PC-3 (cell line): Measurements from ENCODE around the gene ARHGEF6. TPM values are rescaled to one million over a fixed set of nuclear protein-coding genes. Genes with fewer than 3 reads are reported as not detected.

Experiments
- ATAC-seq: fragments of 200-7000 bp; cut with Tn5 transposase; 2 replicates; pipeline ENCODE4 v1.9.1; 2020; ENCODE audit warnings: mild to moderate bottlenecking, moderate library complexity
- Bru-seq: library from RNA; stranded (reverse); fragments of 400-500 nt; gene quantifications from one replicate; lab custom pipeline; 2021; lab: Mats Ljungman, UMichigan
- BruChase-seq, 2 experiments: library from RNA; stranded (reverse); fragments of 400-500 nt; gene quantifications; one replicate each; lab custom pipeline; 2021; lab: Mats Ljungman, UMichigan
- BruUV-seq: library from RNA; stranded (reverse); fragments of 400-500 nt; replicated peaks from 2 replicates; lab custom pipeline; 2021; lab: Mats Ljungman, UMichigan
- CTCF ChIA-PET: fragments of 300-600 bp; sonication (Branson Sonifier 250); formaldehyde crosslinking; loops from one replicate; lab custom pipeline; 2022; ENCODE audit warnings: antibody characterized with exemption; lab: Charles Lee
- POLR2A ChIA-PET: fragments of 300-600 bp; sonication (Branson Sonifier 250); formaldehyde crosslinking; loops from one replicate; lab custom pipeline; 2022; ENCODE audit warnings: antibody characterized with exemption; ENCODE audit not compliant: unreplicated experiment; lab: Charles Lee
- DNase-seq: peaks from one replicate; pipeline ENCODE4 v3.0.0-alpha.2; 2015
- H2AFZ ChIP-seq: fragments of 300-600 bp; sonication (generic); 2 replicates; pipeline ENCODE4 v1.6.0; 2016; ENCODE audit warnings: antibody characterized with exemption, low read length
- H3F3A ChIP-seq: fragments of 300-600 bp; sonication (generic); one replicate; pipeline ENCODE4 v1.6.0; 2017; ENCODE audit warnings: antibody characterized with exemption, low read length, control low read depth, mild to moderate bottlenecking; ENCODE audit not compliant: unreplicated experiment
- H3K27ac ChIP-seq: fragments of 300-600 bp; sonication (generic); 2 replicates; pipeline ENCODE4 v1.5.1; 2016; ENCODE audit warnings: mild to moderate bottlenecking, low read length
- H3K27me3 ChIP-seq: fragments of 300-600 bp; sonication (generic); 2 replicates; pipeline ENCODE4 v1.6.1; 2016; ENCODE audit warnings: low read length, mixed read lengths
- H3K36me3 ChIP-seq: fragments of 300-600 bp; sonication (generic); 2 replicates; pipeline ENCODE4 v1.6.1; 2016; ENCODE audit warnings: low read depth, mixed run types, low read length, mixed read lengths
- H3K4me1 ChIP-seq: fragments of 300-600 bp; sonication (generic); 2 replicates; pipeline ENCODE4 v1.5.1; 2016; ENCODE audit warnings: low read length; ENCODE audit not compliant: insufficient read depth
- H3K4me2 ChIP-seq: fragments of 300-600 bp; sonication (generic); 2 replicates; pipeline ENCODE4 v1.6.0; 2016; ENCODE audit warnings: low read length
- H3K4me3 ChIP-seq: fragments of 300-600 bp; sonication (generic); 2 replicates; pipeline ENCODE4 v1.5.1; 2016; ENCODE audit warnings: mild to moderate bottlenecking, low read length, mixed read lengths
- H3K79me2 ChIP-seq: fragments of 300-600 bp; sonication (generic); 2 replicates; pipeline ENCODE4 v1.6.1; 2017; ENCODE audit warnings: low read length, mixed read lengths
- H3K9ac ChIP-seq: fragments of 300-600 bp; sonication (generic); 2 replicates; pipeline ENCODE4 v1.6.0; 2016; ENCODE audit warnings: mild to moderate bottlenecking, low read length
- H3K9me2 ChIP-seq: fragments of 300-600 bp; sonication (generic); replicated peaks from 2 replicates; pipeline ENCODE4 v1.6.1; 2016; ENCODE audit warnings: mixed run types, low read length, mixed read lengths
- H3K9me3 ChIP-seq: fragments of 300-600 bp; sonication (generic); 2 replicates; pipeline ENCODE4 v1.6.1; 2016; ENCODE audit warnings: low read length, mixed read lengths
- H4K20me1 ChIP-seq: fragments of 300-600 bp; sonication (generic); 2 replicates; pipeline ENCODE4 v1.6.1; 2016; ENCODE audit warnings: low read length, mixed read lengths
- EZH2 ChIP-seq: fragments of 300-600 bp; sonication (generic); IDR thresholded peaks from one replicate; pipeline ENCODE4 v1.6.1; 2017; ENCODE audit warnings: antibody characterized with exemption, mild to moderate bottlenecking, low read length; ENCODE audit not compliant: unreplicated experiment
- EZH2phosphoT487 ChIP-seq: fragments of 300-600 bp; sonication (generic); IDR thresholded peaks from 2 replicates; pipeline ENCODE4 v1.6.1; 2018; ENCODE audit warnings: mild to moderate bottlenecking, antibody characterized with exemption, low read length, borderline replicate concordance
- intact Hi-C: fragments of 100-400 bp; cut with micrococcal nuclease; formaldehyde crosslinking; loops from 2 replicates; pipeline ENCODE4 v1.9.0; 2023
- long read RNA-seq: library from polyadenylated mRNA; unstranded; transcript quantifications from one replicate; pipeline ENCODE4 v2.0.0, GENCODE V29; 2021; ENCODE audit not compliant: unreplicated experiment
- total RNA-seq: library from RNA; depleted of rRNA; stranded (reverse); fragments of >200 nt; gene quantifications from 2 replicates; pipeline ENCODE4 v1.2.3, GENCODE V29; 2014; rRNA removed
- TF ChIP-seq, protein P1 (sequence below): fragments of 300-600 bp; sonication (generic); conservative IDR thresholded peaks from 2 replicates; pipeline ENCODE4 v1.5.1; 2017; ENCODE audit warnings: antibody characterized with exemption, low read depth, mild to moderate bottlenecking, low read length

ARHGEF6 gene, protein sequence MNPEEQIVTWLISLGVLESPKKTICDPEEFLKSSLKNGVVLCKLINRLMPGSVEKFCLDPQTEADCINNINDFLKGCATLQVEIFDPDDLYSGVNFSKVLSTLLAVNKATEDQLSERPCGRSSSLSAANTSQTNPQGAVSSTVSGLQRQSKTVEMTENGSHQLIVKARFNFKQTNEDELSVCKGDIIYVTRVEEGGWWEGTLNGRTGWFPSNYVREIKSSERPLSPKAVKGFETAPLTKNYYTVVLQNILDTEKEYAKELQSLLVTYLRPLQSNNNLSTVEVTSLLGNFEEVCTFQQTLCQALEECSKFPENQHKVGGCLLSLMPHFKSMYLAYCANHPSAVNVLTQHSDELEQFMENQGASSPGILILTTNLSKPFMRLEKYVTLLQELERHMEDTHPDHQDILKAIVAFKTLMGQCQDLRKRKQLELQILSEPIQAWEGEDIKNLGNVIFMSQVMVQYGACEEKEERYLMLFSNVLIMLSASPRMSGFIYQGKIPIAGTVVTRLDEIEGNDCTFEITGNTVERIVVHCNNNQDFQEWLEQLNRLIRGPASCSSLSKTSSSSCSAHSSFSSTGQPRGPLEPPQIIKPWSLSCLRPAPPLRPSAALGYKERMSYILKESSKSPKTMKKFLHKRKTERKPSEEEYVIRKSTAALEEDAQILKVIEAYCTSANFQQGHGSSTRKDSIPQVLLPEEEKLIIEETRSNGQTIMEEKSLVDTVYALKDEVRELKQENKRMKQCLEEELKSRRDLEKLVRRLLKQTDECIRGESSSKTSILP
- total RNA-seq (2.1 and 3.3 TPM in 2 replicates), Bru-seq, nascent RNA (percentile 39 among the genes with signal in this experiment), BruChase-seq, experiment 1, labeled RNA remaining after a 6-hour chase (percentile 38 among the genes with signal in this experiment), BruChase-seq, experiment 2, labeled RNA remaining after a 2-hour chase (percentile 46 among the genes with signal in this experiment)
- long read RNA-seq, full-length matches to known transcripts = 8 of 29 reads
- long read RNA-seq, partial matches to known transcripts = 7 of 29 reads
- long read RNA-seq, other reads (novel, unspliced or antisense) = 14 of 29 reads

DNA sequence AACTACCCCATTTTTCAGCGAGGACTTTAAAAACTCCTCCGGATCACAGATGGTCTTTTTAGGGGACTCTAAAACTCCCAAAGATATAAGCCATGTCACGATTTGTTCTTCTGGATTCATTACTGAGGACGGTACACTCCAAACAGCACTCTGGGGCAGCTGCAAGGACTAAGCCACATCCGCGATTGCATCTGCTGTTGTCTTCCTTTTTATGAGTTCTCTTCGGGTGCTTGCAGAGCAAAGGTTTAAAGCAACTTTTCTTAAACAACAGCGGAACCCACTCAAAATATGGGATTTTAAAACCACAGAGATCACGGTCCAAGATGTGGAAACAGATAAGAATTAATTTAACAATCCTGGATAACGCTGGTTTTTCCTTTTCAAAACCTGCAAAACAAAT, at the start of gene ARHGEF6:
TSS of gene ARHGEF6 (minus strand) at position 170 of the 400 bp plus-strand sequence. CDS start at position 120, 50 bp downstream.
- H3K4me1 ChIP-seq = peaks cover 45% of the 10 kb centered on the region
- H3K36me3 ChIP-seq = no peaks in the 10 kb centered on the region
- TF ChIP-seq EZH2 = no peak
- TF ChIP-seq, protein P1, sequence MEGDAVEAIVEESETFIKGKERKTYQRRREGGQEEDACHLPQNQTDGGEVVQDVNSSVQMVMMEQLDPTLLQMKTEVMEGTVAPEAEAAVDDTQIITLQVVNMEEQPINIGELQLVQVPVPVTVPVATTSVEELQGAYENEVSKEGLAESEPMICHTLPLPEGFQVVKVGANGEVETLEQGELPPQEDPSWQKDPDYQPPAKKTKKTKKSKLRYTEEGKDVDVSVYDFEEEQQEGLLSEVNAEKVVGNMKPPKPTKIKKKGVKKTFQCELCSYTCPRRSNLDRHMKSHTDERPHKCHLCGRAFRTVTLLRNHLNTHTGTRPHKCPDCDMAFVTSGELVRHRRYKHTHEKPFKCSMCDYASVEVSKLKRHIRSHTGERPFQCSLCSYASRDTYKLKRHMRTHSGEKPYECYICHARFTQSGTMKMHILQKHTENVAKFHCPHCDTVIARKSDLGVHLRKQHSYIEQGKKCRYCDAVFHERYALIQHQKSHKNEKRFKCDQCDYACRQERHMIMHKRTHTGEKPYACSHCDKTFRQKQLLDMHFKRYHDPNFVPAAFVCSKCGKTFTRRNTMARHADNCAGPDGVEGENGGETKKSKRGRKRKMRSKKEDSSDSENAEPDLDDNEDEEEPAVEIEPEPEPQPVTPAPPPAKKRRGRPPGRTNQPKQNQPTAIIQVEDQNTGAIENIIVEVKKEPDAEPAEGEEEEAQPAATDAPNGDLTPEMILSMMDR = no peak
- no peak for TF ChIP-seq EZH2phosphoT487
- DNase-seq (peak; percentile 21), ATAC-seq (peak; percentile 39)
- H3K4me3 ChIP-seq = peak within 1 kb of the TSS; percentile 58
- no peaks in the 10 kb centered on the region for H3K79me2 ChIP-seq
- intact Hi-C loops = loop anchor here (5.0 kb wide), 1 partner anchor 68 kb away; no protein-coding TSS in a partner anchor
- H4K20me1 ChIP-seq = no peaks in the 10 kb centered on the region
- H3K9me2 ChIP-seq = no peaks in the 10 kb centered on the region
- CTCF ChIA-PET = no interaction called here
- peak within 1 kb of the TSS; percentile 85 for H3K4me2 ChIP-seq
- H3K9me3 ChIP-seq = no peaks in the 10 kb centered on the region
- H3K9ac ChIP-seq = no peak within 1 kb of the TSS
- POLR2A ChIA-PET = no interaction called here
- H3K27ac ChIP-seq = peak within 1 kb of the TSS; percentile 55
- peaks cover 6% of the 10 kb centered on the region for H3F3A ChIP-seq
- H3K27me3 ChIP-seq = no peaks in the 10 kb centered on the region
- no TSS peak for BruUV-seq
- H2AFZ ChIP-seq = peak within 1 kb of the TSS; percentile 73

DNA sequence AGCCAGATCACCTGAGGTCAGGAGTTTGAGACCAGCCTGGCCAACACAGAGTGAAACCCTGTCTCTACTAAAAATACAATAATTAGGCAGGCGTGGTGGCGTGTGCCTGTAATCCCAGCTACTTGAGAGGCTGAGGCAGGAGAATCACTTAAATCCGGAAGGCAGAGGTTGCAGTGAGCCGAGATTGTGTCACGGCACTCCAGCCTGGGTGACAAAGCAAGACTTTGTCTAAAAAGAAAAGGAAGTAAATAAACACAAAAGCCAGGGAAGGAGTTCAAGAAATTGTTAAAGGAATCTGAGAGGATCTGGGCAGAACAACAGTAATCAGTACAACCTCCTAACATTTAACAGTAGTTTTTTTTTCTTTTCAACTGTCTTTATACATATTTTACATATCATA, 48.7 kb upstream of the ARHGEF6 start:
- no peak for ATAC-seq

More for the DNA sequence above, 48.7 kb upstream of the ARHGEF6 start:
- Histone ChIP-seq H3K36me3 (no peaks in the 10 kb centered on the region), H4K20me1 (no peaks in the 10 kb centered on the region), H3K27me3 (no peaks in the 10 kb centered on the region), H3K4me2 (no peak overlapping the region), H3K9me3 (no peaks in the 10 kb centered on the region), H3K9ac (no peak overlapping the region), H3K27ac (no peak overlapping the region), H3K79me2 (no peaks in the 10 kb centered on the region), H3K4me3 (no peak overlapping the region), H3K9me2 (no peaks in the 10 kb centered on the region), H3K4me1 (no peaks in the 10 kb centered on the region; the same call in 1 of the 2 replicates), H2AFZ (no peak overlapping the region), H3F3A (no peaks in the 10 kb centered on the region)
- intact Hi-C loops = no loop called here
- no peak for DNase-seq
- no TSS peak for BruUV-seq
- ChIA-PET CTCF (no interaction called here), POLR2A (no interaction called here)
- TF ChIP-seq EZH2phosphoT487 (no peak), EZH2 (no peak)
- TF ChIP-seq, protein P1 = no peak
